ENCODE data around the gene FBXW4.

DNA sequence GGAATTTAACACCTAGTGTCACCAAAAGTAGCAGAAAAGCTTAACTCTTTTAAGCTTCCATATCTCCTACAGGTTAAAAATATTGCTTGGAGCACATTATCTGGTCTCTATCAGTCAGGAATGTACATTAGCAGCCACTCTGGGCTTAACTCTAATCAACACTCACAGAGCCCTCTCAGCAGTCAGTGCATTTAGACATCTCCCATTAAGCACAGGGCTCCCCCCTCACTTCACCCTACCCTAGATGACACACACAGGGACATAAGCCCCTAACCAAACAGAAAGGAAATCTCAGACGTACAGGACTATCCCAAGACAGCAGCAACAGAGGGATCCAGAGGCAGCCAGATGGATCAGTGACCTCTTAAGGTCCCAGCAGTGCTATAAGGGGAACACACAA, 26.4 kb downstream of the FBXW4 start:
- no peak for TF ChIP-seq CTCF (IDR thresholded peaks at IDR 0.05)
- no peak for TF ChIP-seq EP300 (IDR thresholded peaks at IDR 0.05)
